GM12878 (cell line): Measurements from ENCODE around the gene EDN2. TPM values are rescaled to one million over a fixed set of nuclear protein-coding genes. Genes with fewer than 3 reads are reported as not detected.

Experiments
- ATAC-seq: fragments of 200-7000 bp; cut with Tn5 transposase; 3 replicates; pipeline ENCODE4 v1.9.1; 2020; ENCODE audit warnings: mild to moderate bottlenecking, moderate library complexity
- BruUV-seq: library from RNA; stranded (reverse); fragments of 400-500 nt; replicated peaks from 2 replicates; lab custom pipeline; 2021; lab: Mats Ljungman, UMichigan
- CTCF ChIA-PET: fragments of 300-600 bp; sonication (Branson Sonifier 250); formaldehyde crosslinking; extraction: SDS; loops from one replicate; lab custom pipeline; 2021; ENCODE audit warnings: inconsistent platforms; lab: Yijun Ruan, JAX
- POLR2A ChIA-PET: fragments of 350-600 bp; formaldehyde crosslinking; extraction: SDS; loops from one replicate; lab custom pipeline; 2021; ENCODE audit warnings: inconsistent platforms; lab: Charles Lee
- RAD21 ChIA-PET: fragments of 300-600 bp; sonication (Branson Sonifier 250); formaldehyde crosslinking; loops from one replicate; lab custom pipeline; 2023; ENCODE audit warnings: antibody characterized with exemption; ENCODE audit not compliant: unreplicated experiment; lab: Charles Lee
- SMC1A ChIA-PET: fragments of 300-600 bp; sonication (Branson Sonifier 250); formaldehyde crosslinking; loops from one replicate; lab custom pipeline; 2023; ENCODE audit not compliant: unreplicated experiment, uncharacterized antibody; lab: Charles Lee
- DNase-seq: peaks from one replicate; pipeline ENCODE4 v3.0.0-alpha.2; 2011; ENCODE audit warnings: low read depth, low spot score
- FAIRE-seq: peaks from 3 replicates; lab custom pipeline; 2011; peaks lifted over from hg19 to GRCh38; lab: Jason Lieb, UNC
- H2AFZ ChIP-seq: 2 replicates; pipeline ENCODE4 v1.6.0; 2011; ENCODE audit warnings: low read depth, low read length, control low read depth; ENCODE audit not compliant: control insufficient read depth
- H3K27ac ChIP-seq: 2 replicates; pipeline ENCODE4 v1.5.1; 2011; ENCODE audit warnings: control low read depth; ENCODE audit not compliant: control insufficient read depth, insufficient read depth
- H3K27me3 ChIP-seq, 2 experiments: replicated peaks in 1 of 2; 2 replicates each; pipeline versions ENCODE4 v1.6.0 to v1.6.1; 2011; ENCODE audit warnings: low read length in 1 of 2; ENCODE audit not compliant: control insufficient read depth in 2 of 2, insufficient read depth in 2 of 2
- H3K36me3 ChIP-seq, 2 experiments: 2 replicates each; pipeline ENCODE4 v1.5.1; 2011; ENCODE audit warnings: low read length in 1 of 2; ENCODE audit not compliant: control insufficient read depth in 2 of 2, insufficient read depth in 2 of 2
- H3K4me1 ChIP-seq: 2 replicates; pipeline ENCODE4 v1.6.1; 2011; ENCODE audit warnings: mild to moderate bottlenecking, low read length, moderate library complexity, mixed read lengths; ENCODE audit not compliant: control insufficient read depth, insufficient read depth
- H3K4me2 ChIP-seq: 2 replicates; pipeline ENCODE4 v1.6.0; 2011; ENCODE audit warnings: control low read depth; ENCODE audit not compliant: control insufficient read depth, insufficient read depth
- H3K4me3 ChIP-seq: fragments of 200-600 bp; sonication (generic); 2 replicates; pipeline ENCODE4 v1.5.1; 2016
- H3K79me2 ChIP-seq: 2 replicates; pipeline ENCODE4 v1.6.0; 2011; ENCODE audit warnings: low read length; ENCODE audit not compliant: control insufficient read depth, insufficient read depth
- H3K9ac ChIP-seq: 2 replicates; pipeline ENCODE4 v1.8.0; 2011; ENCODE audit warnings: low read length, control low read depth, mixed read lengths; ENCODE audit not compliant: control insufficient read depth, insufficient read depth
- H3K9me3 ChIP-seq: replicated peaks from 3 replicates; pipeline ENCODE4 v1.5.1; 2011; ENCODE audit warnings: mild to moderate bottlenecking, low read length; ENCODE audit not compliant: control insufficient read depth, insufficient read depth
- H4K20me1 ChIP-seq: 2 replicates; pipeline ENCODE4 v1.6.0; 2011; ENCODE audit not compliant: control insufficient read depth, insufficient read depth
- ATF3 ChIP-seq: IDR thresholded peaks from 2 replicates; pipeline ENCODE4 v1.6.1; 2011; ENCODE audit warnings: low read depth, mild to moderate bottlenecking, low read length, moderate library complexity, borderline replicate concordance; ENCODE audit errors: extremely low read depth
- BHLHE40 ChIP-seq, 2 experiments: fragments of 450-650 bp in 1 of 2; IDR thresholded peaks; 2 replicates each; pipeline ENCODE4 v1.6.1; 2011 to 2017; ENCODE audit warnings: low read depth in 2 of 2, borderline replicate concordance in 1 of 2, improper control_type of control experiment in 1 of 2, low read length in 1 of 2, mild to moderate bottlenecking in 1 of 2
- CREB1 ChIP-seq: IDR thresholded peaks from 2 replicates; pipeline ENCODE4 v1.6.1; 2012; ENCODE audit warnings: low read depth, mild to moderate bottlenecking, inconsistent platforms
- EED ChIP-seq: sonication (generic); IDR thresholded peaks from 2 replicates; pipeline ENCODE4 v1.6.1; 2016; ENCODE audit warnings: antibody characterized with exemption, low read depth
- IKZF1 ChIP-seq: fragments of 450-650 bp; conservative IDR thresholded peaks from 2 replicates; pipeline ENCODE4 v1.6.1; 2017; ENCODE audit warnings: antibody characterized with exemption, mild to moderate bottlenecking
- NFYA ChIP-seq: IDR thresholded peaks from 2 replicates; pipeline ENCODE4 v1.6.1; 2011; ENCODE audit warnings: low read depth, mild to moderate bottlenecking, low read length, improper control_type of control experiment, borderline replicate concordance
- RB1 ChIP-seq: fragments of 450-650 bp; formaldehyde crosslinking; IDR thresholded peaks from 2 replicates; pipeline ENCODE4 v1.6.1; 2017; ENCODE audit warnings: mild to moderate bottlenecking, borderline replicate concordance
- SREBF1 ChIP-seq: IDR thresholded peaks from 2 replicates; pipeline ENCODE4 v1.6.1; 2012; ENCODE audit warnings: mild to moderate bottlenecking, low read length
- YY1 ChIP-seq: IDR thresholded peaks from 2 replicates; pipeline ENCODE4 v1.6.1; 2011; ENCODE audit warnings: low read depth, mild to moderate bottlenecking, low read length
- ZNF217 ChIP-seq: fragments of 450-650 bp; IDR thresholded peaks from 2 replicates; pipeline ENCODE4 v1.6.1; 2017; ENCODE audit warnings: antibody characterized with exemption, mild to moderate bottlenecking
- ZNF384 ChIP-seq: IDR thresholded peaks from 2 replicates; pipeline ENCODE4 v1.6.1; 2012; ENCODE audit warnings: low read depth, mild to moderate bottlenecking, low read length, improper control_type of control experiment, borderline replicate concordance
- WGBS: methylation state at CpG from one replicate; pipeline ENCODE4 v1.1.6; 2016; ENCODE audit warnings: low lambda C conversion rate; ENCODE audit not compliant: insufficient replicate concordance, insufficient coverage; ENCODE audit errors: missing lambda C conversion rate; 5-methylcytosine and 5-hydroxymethylcytosine counted together
- in situ Hi-C: fragments of 300-500 bp; cut with MboI; formaldehyde crosslinking; loops from 9 replicates; pipeline ENCODE4 v1.14.3; 2018; ENCODE audit warnings: mixed read lengths
- intact Hi-C: fragments of 100-400 bp; cut with micrococcal nuclease; formaldehyde crosslinking; loops from one replicate; pipeline ENCODE4 v1.14.2; 2022; ENCODE audit not compliant: unreplicated experiment
- polyA plus RNA-seq, 11 experiments: library from polyadenylated mRNA; depleted of rRNA in 4 of 11; unstranded in 6 of 11; stranded (reverse) in 5 of 11; fragments of >200 nt; fragmentation: Nextera tagmentation in 4 of 11; fragmentation: Illumina TruSeq in 1 of 11; extraction: Ambion mirVana in 4 of 11; extraction: Trizol in 1 of 11; gene quantifications; 1 replicate in 1 of 11; 2 replicates in 10 of 11; pipeline versions ENCODE4 v1.2.1 to v1.2.3, GENCODE V29; 2011 to 2016; ENCODE audit warnings: inconsistent platforms in 2 of 11, missing spikeins in 2 of 11, low read depth in 1 of 11
- total RNA-seq, 4 experiments: library from RNA; depleted of rRNA in 3 of 4; stranded (reverse); fragments of >200 nt in 3 of 4; fragmentation: Illumina TruSeq in 1 of 4; extraction: Trizol in 1 of 4; gene quantifications; 2 replicates each; pipeline versions ENCODE4 v1.2.1 to v1.2.3, GENCODE V29; 2013 to 2021

Gene EDN2
- total and polyA plus RNA-seq, 10 of the 15 experiments (the other 5 are each of a cell fraction or from before 2014, with no cell fraction given): 0.11 to 1.5 (median 0.43) TPM; not detected in 1

- ChIA-PET RAD21 (interaction anchor here (1.0 kb wide), 1 partner anchor 31 kb away, joined by 3 read pairs; no protein-coding TSS in a partner anchor), CTCF (no interaction called here), POLR2A (no interaction called here), SMC1A (no interaction called here)
- Histone ChIP-seq H4K20me1 (no peaks in the 10 kb centered on the region), H3K4me1 (no peaks in the 10 kb centered on the region), H3K27me3 (peaks cover 0 to 2% of the 10 kb centered on the region in 2 experiments; a peak in 2 of 4 replicates), H3K27ac (no peak overlapping the region), H3K79me2 (no peaks in the 10 kb centered on the region), H3K4me2 (no peak overlapping the region), H3K36me3 (no peaks in the 10 kb centered on the region), H3K9me3 (peaks cover 10% of the 10 kb centered on the region; the same call in 2 of the 3 replicates), H2AFZ (no peak overlapping the region), H3K9ac (no peak overlapping the region), H3K4me3 (no peak overlapping the region)
- intact Hi-C loops: no loop called here
- ATAC-seq (no peak), DNase-seq (no peak), FAIRE-seq (no peak)
- BruUV-seq: no TSS peak
- TF ChIP-seq BHLHE40 (IDR thresholded peaks at IDR 0.05; ENCODE audit: borderline replicate concordance in 1 of 2, low read depth in 2 of 2, low read length in 1 of 2): no peak
- 14% methylated on average over 8 of the region's 8 CpGs for WGBS
- in situ Hi-C loops: no loop called here
Observed at GRCh38 chr1:41447995-41448770, 36.3 kb downstream of the EDN2 start.

- Histone ChIP-seq H3K4me2 (no peak overlapping the region), H3K4me1 (no peaks in the 10 kb centered on the region), H3K27ac (no peak overlapping the region), H4K20me1 (no peaks in the 10 kb centered on the region), H3K79me2 (no peaks in the 10 kb centered on the region), H3K36me3 (no peaks in the 10 kb centered on the region), H3K4me3 (no peak overlapping the region), H3K9ac (no peak overlapping the region), H3K9me3 (peaks cover 10% of the 10 kb centered on the region; the same call in 2 of the 3 replicates), H2AFZ (no peak overlapping the region), H3K27me3 (peaks cover 0 to 2% of the 10 kb centered on the region in 2 experiments; a peak in 2 of 4 replicates)
- in situ Hi-C loops: no loop called here
- no peak for ATAC-seq
- ChIA-PET RAD21 (no interaction called here), POLR2A (no interaction called here), CTCF (interaction anchor here (1.3 kb wide), 1 partner anchor 45 kb away, joined by 4 read pairs; no protein-coding TSS in a partner anchor), SMC1A (no interaction called here)
- no peak for DNase-seq
- FAIRE-seq: no peak
- intact Hi-C loops: no loop called here
- no TSS peak for BruUV-seq
- 45% methylated on average over 9 of the region's 9 CpGs for WGBS
- TF ChIP-seq NFYA (no peak), ATF3 (no peak), RB1 (no peak), ZNF217 (no peak), IKZF1 (no peak), SREBF1 (no peak), ZNF384 (no peak), EED (no peak), YY1 (no peak), CREB1 (no peak)
Observed at GRCh38 chr1:41446851-41447610, 37.5 kb downstream of the EDN2 start.
